GM18873 (cell line): ENCODE results near the gene SCGB2A2.

Experiments used
- ATAC-seq: cut with Tn5 transposase; IDR thresholded peaks from one replicate; pipeline ENCODE4 v1.9.1; 2021; ENCODE audit warnings: mild to moderate bottlenecking, moderate library complexity, moderate number of reproducible peaks; ENCODE audit not compliant: unreplicated experiment, low FRiP score

Gene SCGB2A2

DNA sequence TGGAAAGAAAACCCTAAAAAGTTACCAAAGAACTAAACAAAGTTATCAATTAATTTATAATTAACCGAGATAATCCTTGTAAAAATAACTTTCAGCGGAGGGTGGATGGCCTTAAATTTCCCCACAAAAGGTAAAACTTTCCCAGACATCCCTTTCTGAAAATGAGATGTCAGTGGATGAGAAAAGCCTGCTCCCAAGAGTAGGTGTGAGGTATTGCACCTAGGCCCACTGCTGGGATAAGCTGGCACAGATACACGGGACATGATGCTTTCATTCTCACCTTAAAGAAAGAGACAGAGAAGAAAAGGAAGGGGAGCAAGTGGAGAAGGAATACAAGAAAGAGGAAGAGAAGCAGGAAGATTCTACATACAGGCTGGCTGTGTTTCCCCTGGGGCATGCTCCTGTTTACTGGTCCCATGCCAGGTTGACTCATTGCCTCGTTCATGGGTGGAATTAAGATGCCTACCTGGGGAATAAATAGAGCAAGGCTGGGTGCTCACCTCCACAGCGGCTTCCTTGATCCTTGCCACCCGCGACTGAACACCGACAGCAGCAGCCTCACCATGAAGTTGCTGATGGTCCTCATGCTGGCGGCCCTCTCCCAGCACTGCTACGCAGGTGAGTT lies at the start of gene SCGB2A2:
Gene SCGB2A2 (plus strand): TSS at position 505 of the 625 bp plus-strand sequence. CDS start 59 bp downstream, at position 564.
- ATAC-seq, result no peak

- no peak for ATAC-seq
Measured at GRCh38 chr11:62221498-62221897, 48.5 kb upstream of the SCGB2A2 start.

DNA sequence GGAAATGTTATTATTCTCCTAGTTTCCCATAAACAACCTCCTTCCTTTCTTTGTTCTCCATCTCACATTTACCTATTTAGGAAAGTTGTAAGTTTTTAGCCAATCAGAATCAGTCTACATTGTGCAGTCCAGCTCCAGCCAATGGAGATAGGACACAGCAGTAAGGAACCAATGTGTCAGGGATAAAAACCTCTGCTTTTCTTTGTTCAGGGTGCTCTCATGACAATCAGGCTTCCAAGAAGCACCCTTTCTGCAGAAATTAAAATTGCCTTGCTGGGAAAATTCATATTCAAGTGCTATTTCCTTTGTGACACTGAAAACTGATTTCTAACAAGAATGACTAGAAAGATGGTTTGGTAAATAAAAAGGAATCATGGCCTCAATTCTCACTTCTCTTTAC lies 46.9 kb upstream of the SCGB2A2 start:
- ATAC-seq, result no peak

DNA sequence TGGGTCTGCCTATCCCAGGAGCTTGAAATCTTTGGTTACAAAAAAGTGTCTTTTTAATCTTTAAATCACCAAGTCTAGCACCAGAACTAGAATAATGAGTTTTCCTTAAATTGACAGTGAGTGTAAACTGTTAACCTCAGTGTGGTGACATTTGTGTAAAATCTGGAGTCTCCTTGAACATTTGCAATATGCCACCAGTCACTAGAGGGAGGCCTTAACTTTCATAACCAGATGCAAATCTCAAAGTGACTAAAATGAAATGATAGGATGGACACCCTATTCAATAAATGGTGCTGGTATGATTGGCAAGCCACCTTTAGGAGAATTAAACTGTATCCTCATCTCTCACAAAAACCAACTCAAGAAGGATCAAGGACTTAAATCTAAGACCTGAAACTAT lies 36.2 kb upstream of the SCGB2A2 start:
- no peak for ATAC-seq

GRCh38 chr11:62236187-62236586 lies 33.8 kb upstream of the SCGB2A2 start:
- no peak for ATAC-seq

DNA sequence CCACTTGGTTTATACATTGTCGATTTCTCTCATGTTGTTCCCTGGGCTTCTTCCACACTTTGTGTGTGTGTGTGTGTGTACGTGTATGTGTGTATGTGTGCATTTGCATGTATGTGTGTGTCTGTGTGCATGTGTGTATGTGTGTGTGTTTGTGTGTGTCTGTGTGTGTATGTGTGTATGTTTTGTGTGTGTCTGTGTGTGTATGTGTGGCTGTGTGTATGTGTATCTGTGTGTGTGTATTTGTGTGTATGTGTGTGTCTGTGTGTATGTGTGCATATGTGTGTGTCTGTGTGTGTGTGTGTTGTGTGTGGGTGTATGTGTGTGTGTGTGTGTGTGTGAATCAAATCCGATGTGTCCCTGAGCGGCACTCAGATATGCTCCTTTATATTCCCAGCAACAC lies 32.5 kb upstream of the SCGB2A2 start:
- no peak for ATAC-seq

DNA sequence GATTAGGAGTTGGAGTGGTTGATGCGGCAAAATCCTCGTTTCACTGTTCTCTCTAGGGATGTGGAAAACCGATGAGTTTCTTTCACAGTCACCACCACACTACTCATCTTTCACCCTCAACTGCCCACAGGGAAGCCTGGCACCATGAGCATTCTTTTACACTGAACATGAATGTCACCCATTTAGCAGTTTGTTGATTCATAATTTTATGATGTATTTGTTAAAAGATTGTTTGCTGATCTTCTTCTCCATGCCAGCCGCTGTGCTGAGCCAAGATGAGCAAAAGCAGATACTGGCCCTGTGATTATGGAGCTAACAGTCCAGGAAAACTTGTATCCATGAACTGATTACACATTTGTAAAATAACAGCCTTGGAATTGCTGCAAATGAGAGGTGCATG lies 31.8 kb upstream of the SCGB2A2 start:
- no peak for ATAC-seq

DNA sequence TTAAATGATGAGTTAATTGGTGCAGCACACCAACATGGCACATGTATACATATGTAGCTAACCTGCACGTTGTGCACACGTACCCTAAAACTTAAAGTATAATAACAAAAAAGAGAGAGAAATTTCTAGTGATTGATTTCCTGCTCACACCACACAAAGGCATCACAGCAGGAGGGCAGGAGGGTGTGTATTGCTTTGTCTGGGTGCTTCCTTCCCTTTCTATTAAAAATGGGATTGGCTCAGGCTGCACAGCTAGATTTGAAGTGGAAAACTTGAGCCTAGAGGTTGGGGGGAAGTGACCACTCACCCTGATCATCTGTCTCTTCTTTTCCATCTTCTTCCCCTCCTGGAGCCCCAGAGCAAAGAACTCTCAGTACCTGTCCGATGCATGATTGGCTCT lies 28.9 kb upstream of the SCGB2A2 start:
- ATAC-seq, result no peak

DNA sequence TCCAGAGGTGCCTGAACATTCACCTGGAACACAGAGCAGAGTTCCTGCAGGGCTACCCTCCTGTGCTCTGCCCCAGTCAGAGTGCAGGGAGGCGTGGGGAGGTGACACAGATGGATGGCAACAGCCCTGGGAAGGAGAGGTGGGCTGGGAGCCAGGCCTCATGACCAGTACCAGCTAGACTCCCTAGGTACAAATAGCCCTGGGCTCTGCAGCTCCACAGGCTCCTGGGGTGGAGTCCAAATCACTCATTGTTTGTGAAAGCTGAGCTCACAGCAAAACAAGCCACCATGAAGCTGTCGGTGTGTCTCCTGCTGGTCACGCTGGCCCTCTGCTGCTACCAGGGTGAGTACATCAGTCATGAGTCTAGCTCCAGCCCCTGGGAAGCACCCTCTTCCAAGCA lies 27.9 kb upstream of the SCGB2A2 start, which contains the start of gene SCGB1D2:
Gene SCGB1D2 (plus strand): TSS at position 219 of the 400 bp plus-strand sequence. CDS start 69 bp downstream, at position 288.
- no peak for ATAC-seq

GRCh38 chr11:62245271-62245753 lies 24.6 kb upstream of the SCGB2A2 start:
- ATAC-seq, result no peak

GRCh38 chr11:62251698-62252097 lies 18.3 kb upstream of the SCGB2A2 start:
- no peak for ATAC-seq

GRCh38 chr11:62253999-62254542 lies 15.9 kb upstream of the SCGB2A2 start:
- no peak for ATAC-seq

DNA sequence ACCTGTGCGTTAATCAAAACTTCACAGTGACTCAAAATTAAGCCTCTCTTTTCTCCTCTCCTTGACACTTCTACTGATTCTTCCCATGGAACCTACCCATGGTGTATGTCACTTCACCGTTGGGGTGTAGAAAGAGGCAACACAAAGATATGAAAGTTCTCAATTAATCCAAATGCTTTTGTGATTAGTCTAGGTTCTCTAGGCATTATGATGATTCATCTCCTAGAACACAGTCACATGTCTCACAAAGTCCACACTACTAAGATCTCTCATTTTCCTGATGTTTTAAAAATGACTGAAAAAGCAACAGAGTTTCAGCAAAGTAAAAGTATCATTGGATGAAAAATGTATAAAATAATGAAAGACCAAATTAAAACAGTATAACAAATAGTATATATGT lies 13.7 kb upstream of the SCGB2A2 start:
- no peak for ATAC-seq

DNA sequence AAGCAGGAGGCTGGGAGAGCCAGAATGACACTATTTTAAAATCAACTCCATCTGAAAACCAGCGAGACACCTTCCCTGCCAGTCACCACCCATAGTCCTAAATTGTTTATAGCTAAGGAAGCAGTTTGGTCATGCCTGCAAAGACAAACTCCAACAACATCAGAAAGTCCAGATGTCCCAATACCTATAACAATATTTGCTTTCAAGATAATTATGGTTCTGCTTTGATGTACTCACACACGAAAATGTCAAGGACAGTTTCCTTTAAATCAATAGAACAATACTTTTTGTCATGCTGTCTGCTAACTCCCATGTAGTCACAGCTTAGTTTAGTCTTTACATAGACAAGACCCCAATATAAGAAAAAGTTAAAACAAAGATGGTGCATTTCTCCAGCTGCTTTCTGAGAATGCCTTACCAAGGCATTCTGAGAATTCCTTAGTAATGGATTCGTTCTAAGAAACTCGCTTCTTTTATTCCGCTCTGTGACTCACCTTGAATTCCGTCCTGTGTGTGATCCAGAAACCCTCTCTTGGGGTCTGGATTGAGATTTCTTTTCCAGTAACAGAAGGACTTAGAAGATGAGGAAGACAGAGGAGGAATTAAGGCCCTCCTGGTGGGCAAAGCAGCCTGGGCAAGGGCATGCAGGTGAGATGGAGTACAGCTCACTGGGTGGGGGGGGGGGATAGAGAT lies 9.6 kb upstream of the SCGB2A2 start:
- ATAC-seq, result no peak

DNA sequence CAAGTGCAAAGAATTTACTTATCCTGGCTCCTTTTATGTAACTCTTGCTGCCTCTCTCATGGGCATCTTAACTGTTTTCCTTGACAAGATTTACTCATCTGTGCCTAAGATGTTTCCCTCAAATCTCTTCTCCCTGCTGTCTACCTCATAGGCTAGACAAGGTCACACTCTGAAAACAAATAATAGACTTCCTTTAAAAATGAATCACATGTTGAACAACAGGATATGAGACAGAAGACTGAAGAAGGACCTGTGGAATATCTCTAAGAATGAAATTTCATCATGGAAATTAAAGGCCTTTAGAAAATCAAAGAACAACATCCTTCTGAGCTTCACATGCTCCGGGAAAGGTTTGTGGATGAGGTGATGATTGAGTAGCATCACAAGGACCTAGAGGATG lies 6.0 kb upstream of the SCGB2A2 start:
- no peak for ATAC-seq

GRCh38 chr11:62266558-62266957 lies 3.4 kb upstream of the SCGB2A2 start:
- no peak for ATAC-seq

DNA sequence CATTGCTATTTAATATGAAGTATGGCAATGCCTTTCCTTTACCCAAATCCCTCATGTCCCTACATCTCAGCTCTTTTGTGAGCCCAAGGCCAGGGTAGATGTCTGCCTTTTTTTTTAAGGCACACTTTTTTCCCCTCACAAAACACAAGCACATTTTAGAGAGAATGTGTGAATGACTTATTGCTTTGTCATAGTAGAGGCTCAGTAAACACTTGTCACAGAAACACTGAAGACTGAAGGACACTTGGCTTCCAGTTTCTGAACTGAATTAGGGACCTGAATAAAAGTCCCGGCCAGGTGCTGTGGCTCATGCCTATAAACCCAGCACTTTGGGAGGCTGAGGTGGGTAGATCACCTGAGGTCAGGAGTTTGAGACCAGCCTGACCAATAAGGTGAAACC lies 2.9 kb upstream of the SCGB2A2 start:
- ATAC-seq, result no peak

DNA sequence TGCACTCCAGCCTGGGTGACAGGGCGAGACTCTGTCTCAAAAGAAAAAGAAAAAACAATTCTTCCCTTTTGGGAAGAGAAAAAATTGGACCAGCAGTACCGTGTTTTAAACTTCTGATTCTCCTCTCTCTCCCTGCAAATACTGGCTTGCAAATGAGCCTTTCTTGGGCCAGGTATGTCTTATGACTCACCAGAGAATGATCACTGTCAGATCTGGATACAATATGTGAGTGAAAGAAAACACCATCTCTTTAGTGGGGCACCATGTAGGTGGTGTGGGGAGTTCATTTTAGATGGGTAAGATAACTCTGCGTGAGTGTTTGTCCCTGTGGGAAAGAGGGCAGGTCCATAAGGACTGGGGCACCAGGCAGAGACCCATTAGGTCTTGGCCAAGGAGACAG lies 2.4 kb upstream of the SCGB2A2 start:
- ATAC-seq, result no peak

DNA sequence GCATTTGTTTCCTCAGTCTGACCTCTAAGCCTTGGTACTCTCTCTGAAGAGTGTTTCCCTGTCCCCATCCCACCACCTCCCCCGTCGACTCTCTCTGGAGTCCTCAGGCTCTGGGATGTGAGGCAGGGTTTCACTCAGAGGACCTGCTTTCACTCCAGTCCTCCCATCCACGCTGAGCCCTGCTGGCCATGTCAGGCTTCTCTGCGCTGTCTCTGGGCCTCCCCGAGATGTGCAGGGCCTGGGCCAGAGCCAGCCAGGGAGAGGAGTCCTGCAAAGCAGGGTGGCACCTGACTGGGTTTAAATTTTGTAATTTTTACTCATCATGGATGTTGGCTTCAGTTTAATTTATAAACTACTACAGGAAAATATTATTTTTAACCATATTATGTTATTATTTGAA lies 3.3 kb downstream of the SCGB2A2 start:
- ATAC-seq, result no peak

DNA sequence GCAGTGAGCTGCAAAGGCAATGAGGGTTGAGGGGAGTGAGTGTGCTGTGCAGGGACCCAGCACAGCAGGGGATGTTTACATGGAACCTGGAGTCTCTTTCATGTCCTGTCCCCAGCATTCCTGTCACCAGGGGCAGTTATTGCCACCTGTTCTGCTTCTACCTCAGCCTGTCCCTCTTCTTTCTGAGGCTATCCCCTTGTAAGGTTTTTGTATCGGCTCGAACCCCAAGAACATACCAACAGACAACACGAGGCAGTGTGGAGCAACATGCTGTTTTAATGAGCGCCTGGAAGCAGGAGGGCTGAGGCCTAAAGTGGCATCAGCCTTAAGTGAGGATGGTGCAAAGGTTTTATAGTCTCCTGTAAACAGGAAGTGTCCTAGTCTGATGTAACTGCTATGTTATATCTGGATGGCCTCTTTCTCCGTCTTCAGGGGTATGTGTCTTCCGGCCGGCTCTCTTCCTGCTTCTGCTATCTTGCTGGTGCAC lies 3.9 kb downstream of the SCGB2A2 start:
- no peak for ATAC-seq

DNA sequence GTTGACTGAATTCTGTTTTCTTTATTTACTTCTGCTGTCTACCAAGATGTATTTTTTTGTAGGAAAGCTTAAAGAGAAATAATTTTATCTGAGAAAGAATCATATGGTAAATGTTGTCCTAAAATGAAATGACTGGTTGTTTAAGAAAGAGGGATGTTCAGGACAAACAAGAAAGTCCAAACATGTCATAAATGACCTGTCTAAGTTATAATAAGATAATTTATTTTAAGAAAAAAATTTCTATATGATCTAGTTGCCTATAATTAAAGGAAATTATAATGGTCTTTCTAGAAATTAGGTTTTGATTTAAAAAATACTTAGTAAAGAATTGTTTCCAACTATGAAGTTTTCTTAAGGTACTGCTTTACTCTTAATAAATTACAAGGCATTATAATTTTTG lies 10.5 kb downstream of the SCGB2A2 start:
- no peak for ATAC-seq

DNA sequence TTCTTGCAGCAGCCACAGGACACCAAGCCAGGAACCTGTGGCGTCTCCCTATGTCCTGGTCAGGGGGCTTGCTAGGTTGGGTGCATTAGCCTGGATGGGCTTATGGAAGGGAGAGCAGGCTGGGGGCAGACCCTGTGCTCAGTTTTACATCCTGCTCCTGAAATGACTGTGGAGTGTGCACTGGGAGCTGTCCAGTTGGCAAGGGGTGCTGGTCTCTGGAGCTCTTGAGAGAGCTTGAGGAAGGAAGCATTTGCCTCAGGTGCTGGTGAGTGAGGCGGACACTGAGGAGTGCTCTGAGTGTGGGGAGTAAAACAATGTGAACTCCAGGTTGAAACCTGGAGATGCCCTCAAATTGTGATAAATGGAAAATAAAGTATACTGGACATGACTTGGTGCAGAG lies 25.5 kb downstream of the SCGB2A2 start:
- ATAC-seq, result no peak
